Activated CD4-positive, alpha-beta T cell treated with anti-CD3 and anti-CD28 coated beads, Interleukin-2, amount 50 U/mL, for 16 hours (primary cell): Measurements from ENCODE around the gene MYL5.
"Not testable (repeated sequence)": the region's sequence is repeated elsewhere in the genome, so short reads cannot be mapped to it uniquely, and the experiment has no call there.

Experiments used
- DNase-seq: peaks from one replicate; pipeline ENCODE4 v3.0.0-alpha.2; 2020

The MYL5 gene, protein sequence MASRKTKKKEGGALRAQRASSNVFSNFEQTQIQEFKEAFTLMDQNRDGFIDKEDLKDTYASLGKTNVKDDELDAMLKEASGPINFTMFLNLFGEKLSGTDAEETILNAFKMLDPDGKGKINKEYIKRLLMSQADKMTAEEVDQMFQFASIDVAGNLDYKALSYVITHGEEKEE

DNA sequence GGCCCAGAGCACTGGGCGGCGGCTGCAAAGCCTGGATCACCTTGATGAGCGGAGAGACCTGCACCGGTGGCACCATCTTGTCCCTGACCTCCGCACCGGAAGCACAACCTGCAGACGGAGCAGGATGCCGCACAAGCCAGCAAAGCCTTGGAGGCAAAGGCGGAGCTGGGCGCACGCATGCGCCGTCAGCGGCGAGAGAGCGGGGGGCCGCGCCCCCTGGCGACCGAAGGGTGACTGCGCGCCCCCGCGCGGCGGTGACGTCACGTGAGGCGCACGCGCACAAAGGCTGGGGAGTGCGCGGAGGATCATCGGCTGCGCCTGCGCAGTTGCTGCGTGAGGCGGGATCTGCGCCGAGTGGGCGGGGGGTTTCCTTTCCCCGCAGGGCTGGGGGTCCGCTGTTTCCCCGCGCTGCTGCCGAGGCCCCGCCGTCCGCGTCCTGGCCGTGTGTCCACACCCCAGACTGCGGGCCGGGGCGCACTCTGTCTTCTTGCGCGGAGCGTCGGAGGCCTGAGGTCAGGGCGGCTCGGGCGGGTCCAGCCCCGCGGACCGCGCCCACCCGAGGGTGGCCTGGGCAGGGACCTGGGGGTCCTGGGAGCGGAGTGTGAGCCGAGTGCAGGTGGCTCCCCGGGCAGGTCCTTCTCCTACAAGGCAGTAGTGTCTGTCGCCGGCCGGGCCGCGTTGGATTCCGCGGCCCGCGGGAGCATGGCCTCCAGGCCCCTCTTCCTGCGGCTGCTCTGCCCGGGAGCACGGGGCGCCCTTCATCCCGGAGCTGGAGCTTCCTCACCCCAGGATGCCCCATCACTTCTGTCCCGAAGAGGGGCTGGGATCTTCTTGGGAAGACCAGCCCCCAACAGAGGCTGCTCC lies at the start of gene MYL5, which contains the start of gene ATP5ME:
Gene MYL5, plus strand, starts transcription at position 371 of the 864 bp plus-strand sequence. CDS start 3,485 bp downstream, outside the sequence.
Gene ATP5ME, minus strand, starts transcription at position 105 of the 864 bp plus-strand sequence. Its CDS starts 29 bp downstream, at position 76.
- DNase-seq: peak; percentile 98

- DNase-seq: no peak
These were observed 49.4 kb upstream of the MYL5 start, which contains the start of gene PDE6B for GRCh38 chr4:624705-625590. Gene PDE6B (plus strand): TSS chr4:625573. CDS start chr4:625627, 54 bp downstream.

DNA sequence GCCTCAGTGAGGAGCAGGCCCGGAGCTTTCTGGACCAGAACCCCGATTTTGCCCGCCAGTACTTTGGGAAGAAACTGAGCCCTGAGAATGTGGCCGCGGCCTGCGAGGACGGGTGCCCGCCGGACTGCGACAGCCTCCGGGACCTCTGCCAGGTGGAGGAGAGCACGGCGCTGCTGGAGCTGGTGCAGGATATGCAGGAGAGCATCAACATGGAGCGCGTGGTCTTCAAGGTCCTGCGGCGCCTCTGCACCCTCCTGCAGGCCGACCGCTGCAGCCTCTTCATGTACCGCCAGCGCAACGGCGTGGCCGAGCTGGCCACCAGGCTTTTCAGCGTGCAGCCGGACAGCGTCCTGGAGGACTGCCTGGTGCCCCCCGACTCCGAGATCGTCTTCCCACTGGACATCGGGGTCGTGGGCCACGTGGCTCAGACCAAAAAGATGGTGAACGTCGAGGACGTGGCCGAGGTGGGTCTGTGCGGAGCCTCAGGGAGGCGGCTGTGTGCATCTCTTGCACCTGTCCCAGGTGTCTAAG lies 48.6 kb upstream of the MYL5 start:
- no peak for DNase-seq

- no peak for DNase-seq
These were observed 47.9 kb upstream of the MYL5 start for GRCh38 chr4:626201-627091.

GRCh38 chr4:627347-628125 lies 46.8 kb upstream of the MYL5 start:
- DNase-seq: no peak

DNA sequence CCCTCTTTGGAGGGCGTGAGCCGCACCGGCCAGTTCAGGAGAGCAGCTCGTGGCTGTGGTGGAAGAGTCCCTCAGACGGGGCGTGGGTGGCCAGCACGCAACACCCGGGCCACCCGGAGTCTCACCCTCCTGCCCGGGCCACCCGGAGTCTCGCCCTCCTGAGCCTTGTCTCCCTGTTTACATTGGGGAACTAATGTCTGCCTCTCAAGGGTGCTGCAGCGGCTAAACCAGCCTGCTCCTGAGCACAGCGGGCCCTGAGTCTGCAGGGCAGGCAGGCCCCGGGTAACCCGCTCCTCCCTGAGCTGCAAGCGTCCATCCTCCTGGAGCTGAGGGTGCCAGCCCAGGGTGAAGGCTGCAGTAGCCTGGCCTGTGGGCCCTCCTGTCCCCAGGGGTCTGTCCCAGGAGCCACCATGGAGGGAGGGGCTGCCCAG lies 46.0 kb upstream of the MYL5 start:
- DNase-seq: no peak

GRCh38 chr4:628821-629635 lies 45.3 kb upstream of the MYL5 start:
- no peak for DNase-seq

DNA sequence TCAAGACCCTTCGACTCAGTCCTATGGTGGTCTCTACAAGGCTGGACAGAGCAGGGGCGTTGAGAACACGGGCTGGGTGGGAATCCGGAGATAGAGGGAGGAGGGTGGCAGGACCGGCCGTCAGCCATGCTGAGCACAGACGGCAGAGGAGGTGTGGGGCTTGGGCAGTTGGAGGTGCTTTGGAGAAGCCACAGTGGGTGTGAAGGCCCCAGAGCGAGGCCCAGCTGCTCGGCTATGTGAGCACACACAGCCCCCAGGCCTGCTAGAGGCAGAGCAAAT lies 44.8 kb upstream of the MYL5 start:
- no peak for DNase-seq

DNA sequence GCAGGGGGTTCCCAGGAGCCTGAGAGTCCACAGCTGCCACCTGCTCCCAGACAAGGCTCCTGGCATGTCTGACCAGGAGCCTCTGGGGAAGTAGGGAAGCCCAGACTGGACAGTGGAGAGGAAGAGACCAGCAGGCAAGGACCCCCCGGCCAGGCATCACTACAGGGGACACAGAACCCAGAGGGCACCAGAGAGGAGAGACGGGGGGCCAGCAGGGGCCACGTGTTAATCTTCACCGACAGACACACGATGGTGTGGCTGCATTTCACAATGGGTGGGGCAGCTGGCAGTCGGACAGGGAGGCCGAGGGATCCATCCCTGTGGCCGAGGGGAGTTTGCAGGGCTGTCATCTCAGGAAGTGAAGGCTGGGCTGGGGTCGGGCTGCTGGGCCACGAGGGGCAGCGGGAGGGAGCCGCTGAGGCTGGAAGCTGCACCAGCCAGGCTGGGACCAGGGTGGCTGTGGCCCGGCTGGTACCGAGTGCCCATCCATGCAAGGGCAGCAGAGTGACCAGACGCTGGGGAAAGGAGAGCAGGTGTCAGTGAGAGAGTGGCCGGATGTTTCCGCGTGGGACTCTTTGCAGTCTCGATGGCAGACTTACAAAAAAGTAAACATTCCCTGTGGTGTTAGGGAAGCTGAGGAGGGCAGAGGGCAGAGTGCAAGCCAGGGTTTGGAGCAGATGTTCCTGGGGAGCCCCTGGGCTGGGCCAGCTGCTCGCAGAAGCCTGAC lies 44.3 kb upstream of the MYL5 start:
- DNase-seq: no peak

DNA sequence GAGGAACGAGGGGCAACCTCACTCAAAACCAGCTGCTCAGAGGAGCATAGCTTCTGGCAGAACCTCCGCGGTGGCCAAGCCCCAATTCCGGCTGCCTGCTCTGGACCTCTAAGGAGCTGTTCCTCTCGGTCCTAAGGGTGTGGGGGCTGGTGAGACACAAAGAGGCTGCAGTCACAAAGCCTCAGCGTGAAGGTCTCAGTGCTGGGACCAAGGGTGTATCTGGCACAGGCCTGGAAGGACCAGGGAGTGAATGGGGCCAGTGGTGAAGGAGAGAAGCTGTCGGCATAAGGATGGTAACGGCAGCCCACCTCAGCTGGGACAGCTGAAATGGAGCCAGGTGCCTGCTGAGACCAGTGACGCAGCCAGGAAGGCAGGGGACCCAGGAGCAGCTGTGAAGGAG lies 43.7 kb upstream of the MYL5 start:
- no peak for DNase-seq

DNA sequence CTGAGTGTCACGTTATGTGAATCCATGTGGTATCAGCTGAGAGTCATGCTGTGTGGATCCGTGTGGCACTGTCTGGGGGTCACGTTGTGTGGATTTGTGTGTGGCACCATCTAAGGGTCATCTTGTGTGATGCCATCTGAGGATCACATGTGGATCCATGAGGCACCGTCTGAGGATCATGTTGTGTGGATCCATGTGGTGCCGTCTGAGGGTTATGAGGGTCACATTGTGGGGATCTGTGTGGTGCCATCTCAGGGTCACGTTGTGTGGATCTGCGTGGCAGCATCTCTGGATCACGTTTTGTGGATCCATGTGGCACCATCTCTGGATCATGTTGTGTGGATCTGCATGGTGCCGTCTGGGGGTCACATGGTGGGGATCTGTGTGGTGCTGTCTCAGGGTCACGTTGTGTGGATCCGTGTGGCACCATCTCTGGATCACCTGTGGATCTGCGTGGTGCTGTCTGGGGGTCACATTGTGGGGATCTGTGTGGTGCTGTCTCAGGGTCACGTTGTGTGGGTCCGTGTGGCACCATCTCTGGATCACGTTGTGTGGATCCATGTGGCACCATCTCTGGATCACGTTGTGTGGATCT lies 42.0 kb upstream of the MYL5 start:
- no peak for DNase-seq

- no peak for DNase-seq
These were observed 41.4 kb upstream of the MYL5 start for GRCh38 chr4:632926-633325.

DNA sequence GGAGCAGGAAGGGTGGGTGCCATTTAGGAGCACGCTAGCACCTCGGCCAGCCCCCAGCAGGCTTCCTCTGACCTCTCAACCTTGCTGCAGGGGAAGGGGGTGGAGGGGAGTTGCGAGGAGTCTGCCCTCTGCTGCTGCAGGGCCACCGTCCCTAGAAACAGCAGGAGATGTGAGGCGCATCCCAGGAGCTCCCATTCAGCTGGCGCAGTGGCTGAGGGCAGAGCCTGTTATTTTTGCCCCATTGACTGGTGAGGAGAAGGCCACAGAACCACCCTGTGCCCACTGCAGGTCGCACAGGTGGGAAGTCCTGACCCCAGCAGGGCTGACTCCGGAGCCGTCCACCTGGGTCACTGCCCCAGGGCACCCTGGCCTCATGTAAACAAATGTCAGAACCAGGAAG lies 40.9 kb upstream of the MYL5 start:
- DNase-seq: no peak

DNA sequence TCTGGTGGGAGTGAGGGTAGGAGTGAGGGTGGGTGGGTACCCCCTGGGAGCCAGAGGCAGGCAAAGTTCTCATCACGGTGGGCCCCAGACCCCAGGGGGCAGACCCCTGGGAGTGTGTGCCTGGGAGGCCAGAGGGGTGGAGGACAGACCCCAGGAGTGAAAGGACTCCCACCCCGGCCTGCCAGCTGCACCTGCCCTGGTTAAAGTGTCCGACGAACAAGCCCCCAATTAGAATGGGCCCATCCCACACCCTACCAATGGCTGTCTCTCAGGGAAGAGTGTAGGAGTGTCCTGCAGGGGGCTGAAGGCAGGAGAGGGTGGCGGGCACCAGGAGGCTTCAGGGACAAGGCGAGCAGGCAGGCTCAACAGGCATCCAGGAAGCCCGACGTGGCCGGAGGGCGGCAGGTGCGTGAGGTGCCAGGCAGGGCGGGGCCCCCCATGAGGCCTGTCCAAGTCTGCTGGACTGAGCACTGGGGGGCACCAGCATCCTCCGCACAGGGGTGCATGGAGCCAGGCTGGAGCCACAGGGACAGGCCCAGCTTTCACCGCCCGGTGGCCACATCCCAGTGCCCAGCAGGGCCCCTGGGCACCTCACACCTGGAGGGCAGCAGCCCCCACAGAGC lies 40.3 kb upstream of the MYL5 start:
- no peak for DNase-seq

GRCh38 chr4:634599-634985 lies 39.8 kb upstream of the MYL5 start:
- no peak for DNase-seq

DNA sequence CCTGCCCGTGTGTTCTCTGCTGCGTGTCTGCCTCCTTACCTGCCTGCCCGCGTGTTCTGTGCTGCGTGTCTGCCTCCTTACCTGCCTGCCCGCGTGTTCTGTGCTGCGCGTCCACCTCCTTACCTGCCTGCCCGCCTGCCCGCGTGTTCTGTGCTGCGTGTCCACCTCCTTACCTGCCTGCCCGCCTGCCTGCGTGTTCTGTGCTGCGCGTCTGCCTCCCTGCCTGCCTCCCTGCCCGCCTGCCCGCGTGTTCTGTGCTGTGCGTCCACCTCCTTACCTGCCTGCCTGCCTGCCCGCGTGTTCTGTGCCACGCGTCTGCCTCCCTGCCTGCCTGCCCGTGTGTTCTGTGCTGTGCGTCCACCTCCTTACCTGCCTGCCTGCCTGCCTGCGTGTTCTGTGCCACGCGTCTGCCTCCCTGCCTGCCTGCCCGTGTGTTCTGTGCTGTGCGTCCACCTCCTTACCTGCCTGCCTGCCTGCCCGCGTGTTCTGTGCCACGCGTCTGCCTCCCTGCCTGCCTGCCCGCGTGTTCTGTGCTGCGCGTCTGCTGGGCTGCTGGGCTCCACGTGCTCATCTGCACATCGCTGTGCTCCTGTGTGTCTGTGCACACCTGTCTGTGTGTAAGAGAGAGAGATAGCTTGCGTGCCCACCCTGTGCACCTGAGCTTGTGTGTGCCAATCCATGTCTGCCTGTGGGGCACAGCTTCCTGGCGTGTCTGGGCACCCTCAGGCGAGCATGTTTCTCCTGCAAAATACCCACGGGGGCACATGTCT lies 39.1 kb upstream of the MYL5 start:
- DNase-seq: not testable (repeated sequence)

DNA sequence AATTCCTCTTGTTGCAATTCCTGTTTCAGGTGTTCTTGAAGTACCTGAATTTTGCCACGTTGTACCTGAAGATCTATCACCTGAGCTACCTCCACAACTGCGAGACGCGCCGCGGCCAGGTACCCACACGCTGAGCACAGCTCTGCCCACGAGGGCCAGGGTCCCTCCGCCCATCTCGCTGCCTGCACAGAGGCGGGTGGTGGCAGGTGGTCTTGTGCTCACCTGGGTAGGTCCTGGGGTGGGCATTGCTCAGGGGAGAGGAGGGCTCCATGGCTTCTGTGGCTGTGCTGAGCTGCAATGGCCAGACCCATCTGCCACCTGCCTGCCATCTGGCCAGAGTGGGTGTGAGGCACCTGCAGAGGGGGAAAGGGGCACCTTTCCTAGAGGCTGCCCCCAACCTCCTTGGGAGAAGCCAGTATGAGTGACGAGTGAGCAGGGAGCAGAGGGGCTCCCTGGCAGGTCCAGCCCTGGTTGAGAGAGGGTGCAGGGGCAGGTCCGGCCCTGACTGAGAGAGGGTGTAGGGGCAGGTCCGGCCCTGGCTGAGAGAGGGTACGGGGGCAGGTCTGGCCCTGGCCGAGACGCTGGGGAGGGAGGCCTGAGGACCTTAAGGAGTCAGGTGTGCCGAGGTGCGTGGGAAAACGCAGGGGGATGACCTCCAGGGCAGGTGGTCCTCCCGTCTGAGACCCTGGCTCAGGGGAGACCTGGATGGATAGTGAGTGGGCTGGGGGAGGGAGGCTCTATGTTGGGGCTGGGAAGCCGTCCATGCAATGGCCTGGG lies 38.3 kb upstream of the MYL5 start:
- no peak for DNase-seq
